Measurements from ENCODE around the gene PCSK5. TPM values are rescaled to one million over a fixed set of nuclear protein-coding genes. Genes with fewer than 3 reads are reported as not detected.

PCSK5 gene
- total and polyA plus RNA-seq, 2 of the 8 experiments (the other 6 are each of a cell fraction or from before 2014, with no cell fraction given), result 5.5 to 10.7 TPM

- TF ChIP-seq SIN3A (conservative IDR thresholded peaks at IDR 0.05 in 1 of 2, IDR thresholded peaks at IDR 0.05 in 1 of 2; ENCODE audit: low read depth in 1 of 2, low read length in 2 of 2) (no peak), EGR1 (IDR thresholded peaks at IDR 0.05; ENCODE audit: borderline replicate concordance, low read depth, low read length) (no peak), USF2 (IDR thresholded peaks at IDR 0.05; ENCODE audit: low read length) (no peak), SP2 (IDR thresholded peaks at IDR 0.05; ENCODE audit: low read length) (no peak)
Observed at GRCh38 chr9:75985515-75985914, 95.0 kb downstream of the PCSK5 start (continued).
